Fibroblast of lung (primary cell): ENCODE measurements around the gene UTP25.
"Not testable (repeated sequence)": the region's sequence is repeated elsewhere in the genome, so short reads cannot be mapped to it uniquely, and the experiment has no call there.

Experiments used
- EZH2 ChIP-seq: IDR thresholded peaks from 2 replicates; pipeline ENCODE4 v1.5.1; 2012; ENCODE audit warnings: low read length, control low read depth, mild to moderate bottlenecking; ENCODE audit errors: missing control alignments
- TF ChIP-seq, protein P1 (sequence below), 2 donors: IDR thresholded peaks in 1 of 2; conservative IDR thresholded peaks in 1 of 2; 1 replicate in 1 of 2; 2 replicates in 1 of 2; pipeline ENCODE4 v1.5.1; 2011 to 2012; ENCODE audit warnings: low read length in 2 of 2, control low read depth in 1 of 2, inconsistent platforms in 1 of 2, low read depth in 1 of 2, mild to moderate bottlenecking in 1 of 2

DNA sequence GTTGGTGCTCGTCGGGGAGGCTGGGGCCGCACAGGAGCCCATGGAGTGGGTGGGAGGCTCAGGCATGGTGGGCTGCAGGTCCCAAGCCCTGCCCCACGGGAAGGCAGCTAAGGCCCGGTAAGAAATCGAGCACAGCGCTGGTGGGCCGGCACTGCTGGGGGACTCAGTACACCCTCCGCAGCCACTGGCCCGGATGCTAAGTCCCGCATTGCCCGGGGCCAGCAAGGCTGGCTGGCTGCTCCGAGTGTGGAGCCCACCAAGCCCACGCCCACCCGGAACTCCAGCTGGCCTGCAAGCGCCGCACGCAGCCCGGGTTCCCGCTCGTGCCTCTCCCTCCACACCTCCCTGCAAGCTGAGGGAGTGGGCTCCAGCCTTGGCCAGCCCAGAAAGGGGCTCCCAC, 71.1 kb downstream of the UTP25 start:
- TF ChIP-seq, protein P1, sequence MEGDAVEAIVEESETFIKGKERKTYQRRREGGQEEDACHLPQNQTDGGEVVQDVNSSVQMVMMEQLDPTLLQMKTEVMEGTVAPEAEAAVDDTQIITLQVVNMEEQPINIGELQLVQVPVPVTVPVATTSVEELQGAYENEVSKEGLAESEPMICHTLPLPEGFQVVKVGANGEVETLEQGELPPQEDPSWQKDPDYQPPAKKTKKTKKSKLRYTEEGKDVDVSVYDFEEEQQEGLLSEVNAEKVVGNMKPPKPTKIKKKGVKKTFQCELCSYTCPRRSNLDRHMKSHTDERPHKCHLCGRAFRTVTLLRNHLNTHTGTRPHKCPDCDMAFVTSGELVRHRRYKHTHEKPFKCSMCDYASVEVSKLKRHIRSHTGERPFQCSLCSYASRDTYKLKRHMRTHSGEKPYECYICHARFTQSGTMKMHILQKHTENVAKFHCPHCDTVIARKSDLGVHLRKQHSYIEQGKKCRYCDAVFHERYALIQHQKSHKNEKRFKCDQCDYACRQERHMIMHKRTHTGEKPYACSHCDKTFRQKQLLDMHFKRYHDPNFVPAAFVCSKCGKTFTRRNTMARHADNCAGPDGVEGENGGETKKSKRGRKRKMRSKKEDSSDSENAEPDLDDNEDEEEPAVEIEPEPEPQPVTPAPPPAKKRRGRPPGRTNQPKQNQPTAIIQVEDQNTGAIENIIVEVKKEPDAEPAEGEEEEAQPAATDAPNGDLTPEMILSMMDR (conservative IDR thresholded peaks at IDR 0.05 in 1 of 2, IDR thresholded peaks at IDR 0.05 in 1 of 2; ENCODE audit: low read depth in 1 of 2, low read length in 2 of 2): not testable (repeated sequence)
- TF ChIP-seq EZH2: not testable (repeated sequence)
